Keratinocyte (primary cell): Measurements from ENCODE around the gene RRBP1.

Experiments
- EZH2 ChIP-seq: IDR thresholded peaks from one replicate; pipeline ENCODE4 v1.6.1; 2012; ENCODE audit warnings: inconsistent platforms, mild to moderate bottlenecking, low read length, moderate library complexity
- TF ChIP-seq, protein P1 (sequence below), 3 experiments: IDR thresholded peaks in 1 of 3; conservative IDR thresholded peaks in 1 of 3; optimal IDR thresholded peaks in 1 of 3; 2 replicates in 2 of 3; 3 replicates in 1 of 3; pipeline versions ENCODE3 to v1.5.1; 2011; ENCODE audit warnings: low read length in 3 of 3, mild to moderate bottlenecking in 3 of 3, moderate library complexity in 2 of 3, control low read depth in 1 of 3, inconsistent platforms in 1 of 3; ENCODE audit not compliant: insufficient read depth in 2 of 3; ENCODE audit errors: extremely low read depth in 1 of 3

DNA sequence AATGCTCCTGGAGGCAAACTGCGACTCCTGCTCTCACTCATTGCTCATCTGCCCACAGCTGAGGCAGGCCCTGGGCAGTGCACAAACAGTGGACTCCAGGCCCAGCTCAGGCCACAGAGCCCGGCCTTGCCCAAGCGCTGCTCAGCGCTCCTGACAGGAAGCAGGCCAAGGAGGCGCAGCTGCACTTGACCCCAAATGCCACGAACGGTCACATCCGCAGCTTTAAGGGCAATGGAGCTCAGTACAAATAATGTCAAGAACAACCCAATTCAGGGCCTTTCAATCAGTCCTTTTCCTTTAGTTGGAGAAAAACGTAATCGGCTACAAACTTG lies 33.8 kb downstream of the RRBP1 start:
- TF ChIP-seq, protein P1, sequence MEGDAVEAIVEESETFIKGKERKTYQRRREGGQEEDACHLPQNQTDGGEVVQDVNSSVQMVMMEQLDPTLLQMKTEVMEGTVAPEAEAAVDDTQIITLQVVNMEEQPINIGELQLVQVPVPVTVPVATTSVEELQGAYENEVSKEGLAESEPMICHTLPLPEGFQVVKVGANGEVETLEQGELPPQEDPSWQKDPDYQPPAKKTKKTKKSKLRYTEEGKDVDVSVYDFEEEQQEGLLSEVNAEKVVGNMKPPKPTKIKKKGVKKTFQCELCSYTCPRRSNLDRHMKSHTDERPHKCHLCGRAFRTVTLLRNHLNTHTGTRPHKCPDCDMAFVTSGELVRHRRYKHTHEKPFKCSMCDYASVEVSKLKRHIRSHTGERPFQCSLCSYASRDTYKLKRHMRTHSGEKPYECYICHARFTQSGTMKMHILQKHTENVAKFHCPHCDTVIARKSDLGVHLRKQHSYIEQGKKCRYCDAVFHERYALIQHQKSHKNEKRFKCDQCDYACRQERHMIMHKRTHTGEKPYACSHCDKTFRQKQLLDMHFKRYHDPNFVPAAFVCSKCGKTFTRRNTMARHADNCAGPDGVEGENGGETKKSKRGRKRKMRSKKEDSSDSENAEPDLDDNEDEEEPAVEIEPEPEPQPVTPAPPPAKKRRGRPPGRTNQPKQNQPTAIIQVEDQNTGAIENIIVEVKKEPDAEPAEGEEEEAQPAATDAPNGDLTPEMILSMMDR (optimal IDR thresholded peaks at IDR 0.05 in 1 of 3, IDR thresholded peaks at IDR 0.05 in 1 of 3, conservative IDR thresholded peaks at IDR 0.05 in 1 of 3; ENCODE audit: extremely low read depth in 1 of 3, insufficient read depth in 2 of 3, low read length in 3 of 3) = no peak
- TF ChIP-seq EZH2 = no peak
